Hindlimb muscle (tissue), 1 donor: ENCODE measurements around the gene MPND. TPM values are rescaled to one million over a fixed set of nuclear protein-coding genes. Genes with fewer than 3 reads are reported as not detected.

ENCODE experiments used
- DNase-seq: peaks from one replicate; pipeline ENCODE4 v3.0.0-alpha.2; 2013
- polyA plus RNA-seq: library from polyadenylated mRNA; unstranded; fragments of 120-200 nt; gene quantifications from one replicate; pipeline ENCODE4 v1.2.1, GENCODE V29; 2013; ENCODE audit not compliant: insufficient read length

MPND gene
- polyA plus RNA-seq = 17.3 TPM

GRCh38 chr19:4343370-4344307 lies at the start of gene MPND:
Gene MPND (plus strand): TSS chr19:4343562. CDS start chr19:4343594, 32 bp downstream.
- peak; percentile 95 for DNase-seq

- DNase-seq = no peak
Measured at GRCh38 chr19:4294389-4294788, 49.0 kb upstream of the MPND start.

- peak; percentile 39 for DNase-seq
Measured at GRCh38 chr19:4295972-4296771, 47.2 kb upstream of the MPND start.

GRCh38 chr19:4297901-4298809 lies 45.2 kb upstream of the MPND start:
- no peak for DNase-seq

- DNase-seq = no peak
Measured at GRCh38 chr19:4298810-4299550, 44.4 kb upstream of the MPND start.

- no peak for DNase-seq
Measured at GRCh38 chr19:4300589-4300988, 42.8 kb upstream of the MPND start.

- DNase-seq = no peak
Measured at GRCh38 chr19:4301590-4302242, 41.6 kb upstream of the MPND start.

GRCh38 chr19:4302243-4302640 lies 41.1 kb upstream of the MPND start, which contains the start of gene TMIGD2:
Gene TMIGD2 (minus strand): TSS chr19:4302389. CDS start chr19:4302385, 4 bp downstream.
- no peak for DNase-seq

GRCh38 chr19:4303819-4304537 lies 39.4 kb upstream of the MPND start:
- no peak for DNase-seq

GRCh38 chr19:4304538-4305256 lies 38.7 kb upstream of the MPND start, which contains the start of gene FSD1:
Gene FSD1 (plus strand): TSS chr19:4304598. CDS start chr19:4304747, 149 bp downstream.
- no peak for DNase-seq

- no peak for DNase-seq
Measured at GRCh38 chr19:4305257-4305612, 38.1 kb upstream of the MPND start.

GRCh38 chr19:4305659-4306058 lies 37.7 kb upstream of the MPND start:
- DNase-seq = no peak

- no peak for DNase-seq
Measured at GRCh38 chr19:4310247-4311121, 32.9 kb upstream of the MPND start.

GRCh38 chr19:4313847-4314490 lies 29.4 kb upstream of the MPND start:
- no peak for DNase-seq

GRCh38 chr19:4316956-4317355 lies 26.4 kb upstream of the MPND start:
- no peak for DNase-seq

- DNase-seq = no peak
Measured at GRCh38 chr19:4318460-4318859, 24.9 kb upstream of the MPND start.

GRCh38 chr19:4319067-4319718 lies 24.2 kb upstream of the MPND start:
- no peak for DNase-seq
